ENCODE data around the gene GABRG3.

DNA sequence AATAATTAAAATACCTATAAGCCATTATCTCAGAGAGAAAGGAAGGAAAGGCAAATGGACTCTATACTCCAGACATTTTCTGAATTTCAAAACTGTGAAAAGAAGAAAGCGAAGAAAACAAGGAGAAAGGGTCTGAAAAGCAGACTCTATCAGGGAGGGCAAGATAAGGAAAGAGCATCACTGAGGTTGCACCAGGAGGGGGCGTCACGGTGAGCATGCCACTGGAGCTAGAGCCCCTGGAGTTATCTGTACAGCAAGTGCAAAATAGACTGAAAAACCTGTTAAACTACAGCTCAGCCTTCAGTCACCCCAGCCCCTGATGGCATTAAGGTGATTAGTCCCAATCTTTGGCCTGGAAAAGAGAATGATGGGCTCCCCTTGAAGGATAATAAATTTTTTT lies 514.3 kb downstream of the GABRG3 start:
- TF ChIP-seq ARNT (IDR thresholded peaks at IDR 0.05): no peak
- TF ChIP-seq, protein P1, sequence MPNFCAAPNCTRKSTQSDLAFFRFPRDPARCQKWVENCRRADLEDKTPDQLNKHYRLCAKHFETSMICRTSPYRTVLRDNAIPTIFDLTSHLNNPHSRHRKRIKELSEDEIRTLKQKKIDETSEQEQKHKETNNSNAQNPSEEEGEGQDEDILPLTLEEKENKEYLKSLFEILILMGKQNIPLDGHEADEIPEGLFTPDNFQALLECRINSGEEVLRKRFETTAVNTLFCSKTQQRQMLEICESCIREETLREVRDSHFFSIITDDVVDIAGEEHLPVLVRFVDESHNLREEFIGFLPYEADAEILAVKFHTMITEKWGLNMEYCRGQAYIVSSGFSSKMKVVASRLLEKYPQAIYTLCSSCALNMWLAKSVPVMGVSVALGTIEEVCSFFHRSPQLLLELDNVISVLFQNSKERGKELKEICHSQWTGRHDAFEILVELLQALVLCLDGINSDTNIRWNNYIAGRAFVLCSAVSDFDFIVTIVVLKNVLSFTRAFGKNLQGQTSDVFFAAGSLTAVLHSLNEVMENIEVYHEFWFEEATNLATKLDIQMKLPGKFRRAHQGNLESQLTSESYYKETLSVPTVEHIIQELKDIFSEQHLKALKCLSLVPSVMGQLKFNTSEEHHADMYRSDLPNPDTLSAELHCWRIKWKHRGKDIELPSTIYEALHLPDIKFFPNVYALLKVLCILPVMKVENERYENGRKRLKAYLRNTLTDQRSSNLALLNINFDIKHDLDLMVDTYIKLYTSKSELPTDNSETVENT (CRISPR knock-in tag; IDR thresholded peaks at IDR 0.05): no peak
- TF ChIP-seq, protein P2, sequence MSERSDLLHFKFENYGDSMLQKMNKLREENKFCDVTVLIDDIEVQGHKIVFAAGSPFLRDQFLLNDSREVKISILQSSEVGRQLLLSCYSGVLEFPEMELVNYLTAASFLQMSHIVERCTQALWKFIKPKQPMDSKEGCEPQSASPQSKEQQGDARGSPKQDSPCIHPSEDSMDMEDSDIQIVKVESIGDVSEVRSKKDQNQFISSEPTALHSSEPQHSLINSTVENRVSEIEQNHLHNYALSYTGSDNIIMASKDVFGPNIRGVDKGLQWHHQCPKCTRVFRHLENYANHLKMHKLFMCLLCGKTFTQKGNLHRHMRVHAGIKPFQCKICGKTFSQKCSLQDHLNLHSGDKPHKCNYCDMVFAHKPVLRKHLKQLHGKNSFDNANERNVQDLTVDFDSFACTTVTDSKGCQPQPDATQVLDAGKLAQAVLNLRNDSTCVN (CRISPR knock-in tag; IDR thresholded peaks at IDR 0.05): no peak
- TF ChIP-seq, protein P3, sequence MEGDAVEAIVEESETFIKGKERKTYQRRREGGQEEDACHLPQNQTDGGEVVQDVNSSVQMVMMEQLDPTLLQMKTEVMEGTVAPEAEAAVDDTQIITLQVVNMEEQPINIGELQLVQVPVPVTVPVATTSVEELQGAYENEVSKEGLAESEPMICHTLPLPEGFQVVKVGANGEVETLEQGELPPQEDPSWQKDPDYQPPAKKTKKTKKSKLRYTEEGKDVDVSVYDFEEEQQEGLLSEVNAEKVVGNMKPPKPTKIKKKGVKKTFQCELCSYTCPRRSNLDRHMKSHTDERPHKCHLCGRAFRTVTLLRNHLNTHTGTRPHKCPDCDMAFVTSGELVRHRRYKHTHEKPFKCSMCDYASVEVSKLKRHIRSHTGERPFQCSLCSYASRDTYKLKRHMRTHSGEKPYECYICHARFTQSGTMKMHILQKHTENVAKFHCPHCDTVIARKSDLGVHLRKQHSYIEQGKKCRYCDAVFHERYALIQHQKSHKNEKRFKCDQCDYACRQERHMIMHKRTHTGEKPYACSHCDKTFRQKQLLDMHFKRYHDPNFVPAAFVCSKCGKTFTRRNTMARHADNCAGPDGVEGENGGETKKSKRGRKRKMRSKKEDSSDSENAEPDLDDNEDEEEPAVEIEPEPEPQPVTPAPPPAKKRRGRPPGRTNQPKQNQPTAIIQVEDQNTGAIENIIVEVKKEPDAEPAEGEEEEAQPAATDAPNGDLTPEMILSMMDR (IDR thresholded peaks at IDR 0.05 in 2 of 3, conservative IDR thresholded peaks at IDR 0.05 in 1 of 3; ENCODE audit: insufficient read depth in 2 of 3, low read depth in 1 of 3, low read length in 3 of 3): peak in 2 of 3 experiments; percentile 19 to 20; a peak in 1 of 6 replicates
- TF ChIP-seq, protein P4, sequence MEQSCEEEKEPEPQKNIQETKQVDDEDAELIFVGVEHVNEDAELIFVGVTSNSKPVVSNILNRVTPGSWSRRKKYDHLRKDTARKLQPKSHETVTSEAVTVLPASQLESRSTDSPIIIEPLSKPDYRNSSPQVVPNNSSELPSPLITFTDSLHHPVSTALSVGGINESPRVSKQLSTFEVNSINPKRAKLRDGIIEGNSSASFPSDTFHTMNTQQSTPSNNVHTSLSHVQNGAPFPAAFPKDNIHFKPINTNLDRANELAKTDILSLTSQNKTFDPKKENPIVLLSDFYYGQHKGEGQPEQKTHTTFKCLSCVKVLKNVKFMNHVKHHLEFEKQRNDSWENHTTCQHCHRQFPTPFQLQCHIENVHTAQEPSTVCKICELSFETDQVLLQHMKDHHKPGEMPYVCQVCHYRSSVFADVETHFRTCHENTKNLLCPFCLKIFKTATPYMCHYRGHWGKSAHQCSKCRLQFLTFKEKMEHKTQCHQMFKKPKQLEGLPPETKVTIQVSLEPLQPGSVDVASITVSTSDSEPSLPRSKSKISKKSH (CRISPR knock-in tag; IDR thresholded peaks at IDR 0.05): no peak
- TF ChIP-seq POLR2A (conservative IDR thresholded peaks at IDR 0.05): no peak
- TF ChIP-seq ZNF584 (CRISPR knock-in tag; IDR thresholded peaks at IDR 0.05; ENCODE audit: low read depth): no peak
- TF ChIP-seq POU5F1 (IDR thresholded peaks at IDR 0.05; ENCODE audit: borderline replicate concordance, low read depth, low read length, partially characterized antibody): no peak
- no peak for TF ChIP-seq MECOM (CRISPR knock-in tag; IDR thresholded peaks at IDR 0.05)
- TF ChIP-seq, protein P5, sequence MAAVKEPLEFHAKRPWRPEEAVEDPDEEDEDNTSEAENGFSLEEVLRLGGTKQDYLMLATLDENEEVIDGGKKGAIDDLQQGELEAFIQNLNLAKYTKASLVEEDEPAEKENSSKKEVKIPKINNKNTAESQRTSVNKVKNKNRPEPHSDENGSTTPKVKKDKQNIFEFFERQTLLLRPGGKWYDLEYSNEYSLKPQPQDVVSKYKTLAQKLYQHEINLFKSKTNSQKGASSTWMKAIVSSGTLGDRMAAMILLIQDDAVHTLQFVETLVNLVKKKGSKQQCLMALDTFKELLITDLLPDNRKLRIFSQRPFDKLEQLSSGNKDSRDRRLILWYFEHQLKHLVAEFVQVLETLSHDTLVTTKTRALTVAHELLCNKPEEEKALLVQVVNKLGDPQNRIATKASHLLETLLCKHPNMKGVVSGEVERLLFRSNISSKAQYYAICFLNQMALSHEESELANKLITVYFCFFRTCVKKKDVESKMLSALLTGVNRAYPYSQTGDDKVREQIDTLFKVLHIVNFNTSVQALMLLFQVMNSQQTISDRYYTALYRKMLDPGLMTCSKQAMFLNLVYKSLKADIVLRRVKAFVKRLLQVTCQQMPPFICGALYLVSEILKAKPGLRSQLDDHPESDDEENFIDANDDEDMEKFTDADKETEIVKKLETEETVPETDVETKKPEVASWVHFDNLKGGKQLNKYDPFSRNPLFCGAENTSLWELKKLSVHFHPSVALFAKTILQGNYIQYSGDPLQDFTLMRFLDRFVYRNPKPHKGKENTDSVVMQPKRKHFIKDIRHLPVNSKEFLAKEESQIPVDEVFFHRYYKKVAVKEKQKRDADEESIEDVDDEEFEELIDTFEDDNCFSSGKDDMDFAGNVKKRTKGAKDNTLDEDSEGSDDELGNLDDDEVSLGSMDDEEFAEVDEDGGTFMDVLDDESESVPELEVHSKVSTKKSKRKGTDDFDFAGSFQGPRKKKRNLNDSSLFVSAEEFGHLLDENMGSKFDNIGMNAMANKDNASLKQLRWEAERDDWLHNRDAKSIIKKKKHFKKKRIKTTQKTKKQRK (IDR thresholded peaks at IDR 0.05; ENCODE audit: borderline replicate concordance, low read depth, low read length): no peak
- TF ChIP-seq MEF2A (IDR thresholded peaks at IDR 0.05; ENCODE audit: control insufficient read depth, low read depth, low read length): no peak
- no peak for TF ChIP-seq NR2F6 (CRISPR knock-in tag; IDR thresholded peaks at IDR 0.05)
- no peak for TF ChIP-seq LARP7 (IDR thresholded peaks at IDR 0.05)

All from K562 (cell line).